MM.1S (cell line): Measurements from ENCODE around the gene SEPTIN2.
"Not testable (repeated sequence)": the region's sequence is repeated elsewhere in the genome, so short reads cannot be mapped to it uniquely, and the experiment has no call there.

ENCODE experiments used
- DNase-seq: peaks from one replicate; pipeline ENCODE4 v3.0.0-alpha.2; 2015
- H2AFZ ChIP-seq: fragments of 300-600 bp; sonication (generic); 2 replicates; pipeline ENCODE4 v1.6.0; 2016; ENCODE audit warnings: antibody characterized with exemption, low read length
- H3F3A ChIP-seq: fragments of 300-600 bp; sonication (generic); 2 replicates; pipeline ENCODE4 v1.6.1; 2016; ENCODE audit warnings: mild to moderate bottlenecking, antibody characterized with exemption, low read length, moderate library complexity, mixed read lengths; ENCODE audit not compliant: insufficient read depth
- H3K27ac ChIP-seq: fragments of 300-600 bp; sonication (generic); 2 replicates; pipeline ENCODE4 v1.5.1; 2016; ENCODE audit warnings: mild to moderate bottlenecking, low read length
- H3K27me3 ChIP-seq: fragments of 300-600 bp; sonication (generic); replicated peaks from 2 replicates; pipeline ENCODE4 v1.6.0; 2016; ENCODE audit warnings: low read length; ENCODE audit not compliant: insufficient read depth
- H3K36me3 ChIP-seq: fragments of 300-600 bp; sonication (generic); replicated peaks from 2 replicates; pipeline ENCODE4 v1.6.1; 2016; ENCODE audit warnings: mild to moderate bottlenecking, low read length, mixed read lengths; ENCODE audit not compliant: insufficient read depth
- H3K4me1 ChIP-seq: fragments of 300-600 bp; sonication (generic); 2 replicates; pipeline ENCODE4 v1.6.1; 2016; ENCODE audit warnings: low read length, mixed read lengths
- H3K4me2 ChIP-seq: fragments of 300-600 bp; sonication (generic); 2 replicates; pipeline ENCODE4 v1.6.0; 2016; ENCODE audit warnings: low read depth, low read length
- H3K4me3 ChIP-seq: fragments of 300-600 bp; sonication (generic); 2 replicates; pipeline ENCODE4 v1.5.1; 2016; ENCODE audit warnings: low read length, mixed read lengths
- H3K79me2 ChIP-seq: fragments of 300-600 bp; sonication (generic); 2 replicates; pipeline ENCODE4 v1.6.1; 2016; ENCODE audit warnings: mixed run types, low read length, mixed read lengths
- H3K9ac ChIP-seq: fragments of 300-600 bp; sonication (generic); 2 replicates; pipeline ENCODE4 v1.6.1; 2016; ENCODE audit warnings: low read length, mixed read lengths
- H3K9me2 ChIP-seq: fragments of 300-600 bp; sonication (generic); replicated peaks from 2 replicates; pipeline ENCODE4 v1.6.1; 2016; ENCODE audit warnings: mild to moderate bottlenecking, low read length, mixed read lengths; ENCODE audit not compliant: insufficient read depth
- H3K9me3 ChIP-seq: fragments of 300-600 bp; sonication (generic); replicated peaks from 2 replicates; pipeline ENCODE4 v1.6.1; 2016; ENCODE audit warnings: mild to moderate bottlenecking, low read length, mixed read lengths; ENCODE audit not compliant: insufficient read depth
- H4K20me1 ChIP-seq: fragments of 300-600 bp; sonication (generic); 2 replicates; pipeline ENCODE4 v1.6.1; 2016; ENCODE audit warnings: mild to moderate bottlenecking, low read length, moderate library complexity, mixed read lengths; ENCODE audit not compliant: insufficient read depth
- CTCF ChIP-seq: fragments of 300-600 bp; sonication (generic); IDR thresholded peaks from 2 replicates; pipeline ENCODE4 v1.5.1; 2016; ENCODE audit warnings: antibody characterized with exemption, low read length, mixed read lengths
- EZH2 ChIP-seq: fragments of 300-600 bp; sonication (generic); optimal IDR thresholded peaks from 2 replicates; pipeline ENCODE3; 2017; ENCODE audit warnings: low read depth, mild to moderate bottlenecking, antibody characterized with exemption, low read length, mixed read lengths
- EZH2phosphoT487 ChIP-seq: fragments of 300-600 bp; sonication (generic); IDR thresholded peaks from 2 replicates; pipeline ENCODE4 v1.6.1; 2018; ENCODE audit warnings: antibody characterized with exemption, low read length

Gene SEPTIN2

DNA sequence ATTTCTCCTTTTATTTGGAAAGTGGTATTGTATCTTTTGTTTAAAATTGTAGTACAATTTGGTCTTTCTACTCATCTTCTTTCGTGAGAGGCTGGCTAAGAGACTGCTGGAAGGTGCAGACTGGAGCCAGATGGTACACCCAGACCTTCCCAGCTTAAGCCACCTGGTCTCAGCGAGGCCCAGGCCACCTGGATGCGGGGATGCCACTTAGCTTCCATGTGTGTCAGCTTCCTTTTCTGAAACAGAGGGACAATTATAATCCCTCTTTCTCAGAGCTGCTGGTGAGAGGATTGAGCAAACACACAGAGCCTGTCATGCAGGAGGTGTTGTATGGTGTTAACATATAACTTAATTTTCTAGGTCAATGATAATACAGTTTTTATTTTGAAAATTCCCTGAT is 57.7 kb downstream of the SEPTIN2 start:
- peaks cover 79% of the 10 kb centered on the region for H3K79me2 ChIP-seq
- H2AFZ ChIP-seq, result no peak overlapping the region
- no peak overlapping the region for H3K4me3 ChIP-seq
- no peaks in the 10 kb centered on the region for H3K9me2 ChIP-seq
- no peaks in the 10 kb centered on the region for H3K9me3 ChIP-seq
- H3K4me2 ChIP-seq, result no peak overlapping the region
- H3K27ac ChIP-seq, result 0 out of 2 replicates have a peak overlapping the region, but pooled peaks have one; percentile 5
- H4K20me1 ChIP-seq, result no peaks in the 10 kb centered on the region
- H3K9ac ChIP-seq, result no peak overlapping the region
- no peaks in the 10 kb centered on the region; the same call in 1 of the 2 replicates for H3K36me3 ChIP-seq
- peaks cover 39% of the 10 kb centered on the region for H3K4me1 ChIP-seq
- H3K27me3 ChIP-seq, result no peaks in the 10 kb centered on the region
- TF ChIP-seq CTCF (no peak), EZH2 (no peak), EZH2phosphoT487 (no peak)
- H3F3A ChIP-seq, result peaks cover 15% of the 10 kb centered on the region
- DNase-seq, result no peak

DNA sequence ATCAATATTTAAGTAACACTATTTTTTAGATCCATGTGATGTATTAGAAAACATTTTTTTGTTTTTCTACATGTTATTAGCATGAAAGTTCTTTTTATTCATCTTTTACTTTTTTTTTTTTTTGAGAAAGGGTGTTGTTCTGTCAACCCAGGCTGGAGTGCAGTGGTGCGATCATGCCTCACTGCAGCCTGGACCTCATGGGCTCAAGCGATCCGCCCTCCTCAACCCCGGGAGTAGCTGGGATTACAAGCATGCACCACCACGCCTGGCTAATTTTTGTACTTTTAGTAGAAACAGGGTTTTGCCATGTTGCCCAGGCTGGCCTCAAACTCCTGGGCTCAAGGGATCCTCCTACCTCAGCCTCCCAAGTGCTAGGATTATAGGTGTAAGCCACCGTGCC is 58.2 kb downstream of the SEPTIN2 start:
- not testable (repeated sequence) for H2AFZ ChIP-seq, H3K9me2 ChIP-seq, DNase-seq, H3K36me3 ChIP-seq, H3K27me3 ChIP-seq, H3K9ac ChIP-seq, H4K20me1 ChIP-seq, H3K4me3 ChIP-seq, H3K4me2 ChIP-seq, H3K27ac ChIP-seq, H3K9me3 ChIP-seq
- Histone ChIP-seq H3K4me1 (peaks cover 42% of the 10 kb centered on the region), H3F3A (peaks cover 20% of the 10 kb centered on the region), H3K79me2 (peaks cover 76% of the 10 kb centered on the region)

GRCh38 chr2:241375300-241375699 is 59.6 kb downstream of the SEPTIN2 start:
- H4K20me1 ChIP-seq, result no peaks in the 10 kb centered on the region
- no peak for TF ChIP-seq EZH2
- TF ChIP-seq CTCF, result no peak
- TF ChIP-seq EZH2phosphoT487, result no peak
- no peak overlapping the region for H3K4me2 ChIP-seq
- H3K27me3 ChIP-seq, result no peaks in the 10 kb centered on the region
- peaks cover 56% of the 10 kb centered on the region for H3K4me1 ChIP-seq
- no peak for DNase-seq
- H3K9me3 ChIP-seq, result no peaks in the 10 kb centered on the region
- no peaks in the 10 kb centered on the region for H3K9me2 ChIP-seq
- no peak overlapping the region for H3K9ac ChIP-seq
- peaks cover 71% of the 10 kb centered on the region for H3K79me2 ChIP-seq
- no peak overlapping the region for H3K4me3 ChIP-seq
- H3F3A ChIP-seq, result peaks cover 31% of the 10 kb centered on the region
- H2AFZ ChIP-seq, result no peak overlapping the region
- H3K36me3 ChIP-seq, result no peaks in the 10 kb centered on the region; the same call in 1 of the 2 replicates
- H3K27ac ChIP-seq, result no peak overlapping the region

GRCh38 chr2:241376808-241377207 is 61.1 kb downstream of the SEPTIN2 start:
- peaks cover 31% of the 10 kb centered on the region for H3F3A ChIP-seq
- H3K9ac ChIP-seq, result no peak overlapping the region
- no peak overlapping the region for H2AFZ ChIP-seq
- peak; percentile 35 for DNase-seq
- peak overlapping the region; percentile 45; the same call in 1 of the 2 replicates for H3K4me2 ChIP-seq
- no peak overlapping the region for H3K4me3 ChIP-seq
- no peaks in the 10 kb centered on the region for H3K9me3 ChIP-seq
- no peak overlapping the region for H3K27ac ChIP-seq
- H3K4me1 ChIP-seq, result peaks cover 57% of the 10 kb centered on the region
- H3K9me2 ChIP-seq, result no peaks in the 10 kb centered on the region
- H3K27me3 ChIP-seq, result no peaks in the 10 kb centered on the region
- H4K20me1 ChIP-seq, result no peaks in the 10 kb centered on the region
- TF ChIP-seq EZH2 (no peak), CTCF (no peak), EZH2phosphoT487 (no peak)
- H3K79me2 ChIP-seq, result peaks cover 73% of the 10 kb centered on the region
- H3K36me3 ChIP-seq, result no peaks in the 10 kb centered on the region; the same call in none of the 2 replicates
